ENCODE data around the gene DOCK10. TPM values are rescaled to one million over a fixed set of nuclear protein-coding genes. Genes with fewer than 3 reads are reported as not detected.
A peak's percentile ranks its signal among the peaks of the same experiment; 100 is the strongest.

The DOCK10 gene
- total RNA-seq, 4 donors from 2014 or later, result 16.7 to 37.2 (median 20.8) TPM

- H3K4me3 ChIP-seq, result no peak overlapping the region
- H3K9me3 ChIP-seq, result no peaks in the 10 kb centered on the region
- DNase-seq (ENCODE audit: low spot score in 2 of 2), result no peak
- H3K36me3 ChIP-seq, result no peaks in the 10 kb centered on the region
- 59 to 72% methylated on average over 3 of the region's 3 CpGs for WGBS, 2 donors
- no peak overlapping the region for H3K27ac ChIP-seq
- H3K4me1 ChIP-seq, result no peaks in the 10 kb centered on the region
- no peaks in the 10 kb centered on the region for H3K27me3 ChIP-seq
- no peak for TF ChIP-seq CTCF (IDR thresholded peaks at IDR 0.05)
- no peak for TF ChIP-seq EP300 (IDR thresholded peaks at IDR 0.05)
- TF ChIP-seq POLR2A (IDR thresholded peaks at IDR 0.05), result no peak
Observed at GRCh38 chr2:224890372-224890771, 151.9 kb downstream of the DOCK10 start.

GRCh38 chr2:224887141-224887540, 155.1 kb downstream of the DOCK10 start:
- Histone ChIP-seq H3K4me3 (no peak overlapping the region), H3K9me3 (no peaks in the 10 kb centered on the region), H3K27me3 (no peaks in the 10 kb centered on the region), H3K4me1 (peaks cover 0 to 10% (median 3%) of the 10 kb centered on the region in 4 donors), H3K36me3 (peaks cover 0 to 10% (median 0%) of the 10 kb centered on the region in 3 donors), H3K27ac (no peak overlapping the region)
- WGBS, 2 donors, result 77 to 80% methylated on average over 1 of the region's 1 CpG
- TF ChIP-seq EP300 (IDR thresholded peaks at IDR 0.05), result no peak
- no peak for TF ChIP-seq CTCF (IDR thresholded peaks at IDR 0.05)
- no peak for TF ChIP-seq POLR2A (IDR thresholded peaks at IDR 0.05)
- no peak for DNase-seq (ENCODE audit: low spot score in 2 of 2)

DNA sequence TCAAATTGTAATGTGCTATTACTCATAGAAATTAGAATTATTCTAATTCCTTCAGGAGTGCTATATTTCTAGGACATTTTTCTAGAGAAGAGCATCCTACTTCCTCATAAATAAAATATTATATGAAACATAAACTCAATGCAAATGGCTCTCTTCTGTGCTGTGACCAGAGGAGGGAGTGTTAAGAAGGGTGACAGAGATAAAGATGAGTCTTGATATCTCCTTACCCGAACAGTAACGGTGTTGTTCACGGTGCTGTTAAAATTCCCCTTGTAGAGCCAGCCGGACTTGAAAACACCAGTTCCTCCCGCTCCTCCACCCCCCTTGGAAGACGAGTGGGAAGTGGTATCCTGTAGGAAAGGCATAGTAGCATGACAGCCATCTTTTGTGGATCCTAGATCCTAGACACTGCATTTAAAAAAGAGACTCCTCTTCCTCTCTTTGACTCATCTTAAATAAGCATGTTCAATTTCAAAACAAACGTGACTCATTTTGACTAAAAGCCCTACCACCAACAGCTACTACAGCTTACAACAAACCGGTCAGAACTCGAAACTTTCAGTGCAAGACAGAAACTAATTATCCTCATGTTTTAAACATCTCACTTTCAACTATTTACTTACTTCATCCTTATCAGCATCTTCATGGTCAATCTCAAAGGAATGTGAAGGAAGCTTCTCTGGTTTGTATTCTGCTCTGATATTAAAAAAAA, 156.3 kb downstream of the DOCK10 start:
- TF ChIP-seq CTCF (IDR thresholded peaks at IDR 0.05) (no peak), EP300 (IDR thresholded peaks at IDR 0.05) (no peak), POLR2A (IDR thresholded peaks at IDR 0.05) (no peak)
- peaks cover 0 to 10% (median 0%) of the 10 kb centered on the region in 3 donors for H3K36me3 ChIP-seq
- 68 to 80% methylated on average over 9 of the region's 9 CpGs for WGBS, 2 donors
- no peak overlapping the region for H3K4me3 ChIP-seq
- no peaks in the 10 kb centered on the region for H3K9me3 ChIP-seq
- H3K27ac ChIP-seq, result no peak overlapping the region
- DNase-seq (ENCODE audit: low spot score in 2 of 2), result no peak
- no peaks in the 10 kb centered on the region for H3K27me3 ChIP-seq
- H3K4me1 ChIP-seq, result peaks cover 0 to 10% (median 3%) of the 10 kb centered on the region in 4 donors

DNA sequence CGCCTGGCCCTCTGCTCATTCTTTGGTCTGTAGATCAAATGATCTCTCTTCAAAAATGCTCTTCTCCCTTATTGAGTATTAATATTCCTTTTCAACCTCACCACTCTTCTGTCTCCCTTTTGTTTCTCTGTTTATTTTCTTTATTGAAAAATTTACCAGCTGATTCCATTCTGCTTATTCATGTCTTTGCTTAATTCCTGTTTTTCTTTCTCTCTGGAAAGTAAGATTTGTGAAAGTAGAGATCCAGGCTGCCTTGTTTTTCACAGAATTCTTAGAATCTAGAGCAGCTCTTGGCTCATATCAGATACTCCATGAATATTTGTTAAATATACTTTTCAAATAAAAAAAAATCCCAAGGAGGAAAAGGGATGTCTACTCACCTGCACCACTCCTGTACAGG, 157.0 kb downstream of the DOCK10 start:
- DNase-seq (ENCODE audit: low spot score in 2 of 2), result no peak
- no peak overlapping the region for H3K4me3 ChIP-seq
- H3K27ac ChIP-seq, result no peak overlapping the region
- H3K27me3 ChIP-seq, result no peaks in the 10 kb centered on the region
- peaks cover 0 to 10% (median 0%) of the 10 kb centered on the region in 3 donors for H3K36me3 ChIP-seq
- peaks cover 0 to 10% (median 3%) of the 10 kb centered on the region in 4 donors for H3K4me1 ChIP-seq
- no peak for TF ChIP-seq EP300 (IDR thresholded peaks at IDR 0.05)
- no peak for TF ChIP-seq CTCF (IDR thresholded peaks at IDR 0.05)
- TF ChIP-seq POLR2A (IDR thresholded peaks at IDR 0.05), result no peak
- 97 to 100% methylated on average over 1 of the region's 1 CpG for WGBS, 2 donors
- H3K9me3 ChIP-seq, result no peaks in the 10 kb centered on the region

GRCh38 chr2:224884188-224884587, 158.1 kb downstream of the DOCK10 start:
- peak overlapping the region in 1 of 4 donors; percentile 11 for H3K27ac ChIP-seq
- WGBS, 2 donors, result 49 to 66% methylated on average over 4 of the region's 4 CpGs

More at GRCh38 chr2:224884188-224884587, 158.1 kb downstream of the DOCK10 start:
- no peak for TF ChIP-seq CTCF (IDR thresholded peaks at IDR 0.05)
- peak in 1 of 2 donors; percentile 79 for TF ChIP-seq EP300 (IDR thresholded peaks at IDR 0.05)
- H3K9me3 ChIP-seq, result no peaks in the 10 kb centered on the region
- H3K4me1 ChIP-seq, result peaks cover 0 to 10% (median 3%) of the 10 kb centered on the region in 4 donors
- H3K4me3 ChIP-seq, result no peak overlapping the region
- peaks cover 0 to 10% (median 0%) of the 10 kb centered on the region in 3 donors for H3K36me3 ChIP-seq
- DNase-seq (ENCODE audit: low spot score in 2 of 2), result peak in 1 of 2 donors; percentile 32
- H3K27me3 ChIP-seq, result no peaks in the 10 kb centered on the region
